Measurements from ENCODE around the gene GSG1L.

Gene GSG1L

GRCh38 chr16:27766236-27766925 lies 297.1 kb downstream of the GSG1L start:
- no peak for DNase-seq

GRCh38 chr16:27764869-27765675 lies 298.4 kb downstream of the GSG1L start:
- no peak for DNase-seq

GRCh38 chr16:27764427-27764826 lies 299.1 kb downstream of the GSG1L start:
- DNase-seq: no peak

GRCh38 chr16:27762441-27762840 lies 301.1 kb downstream of the GSG1L start:
- DNase-seq: no peak

GRCh38 chr16:27761816-27762215 lies 301.7 kb downstream of the GSG1L start:
- no peak for DNase-seq

- DNase-seq: no peak
Observed at GRCh38 chr16:27760789-27761176, 302.7 kb downstream of the GSG1L start.

- DNase-seq: no peak
Observed at GRCh38 chr16:27759967-27760788, 303.3 kb downstream of the GSG1L start.

GRCh38 chr16:27759301-27759871 lies 304.1 kb downstream of the GSG1L start:
- no peak for DNase-seq

GRCh38 chr16:27758544-27758943 lies 305.0 kb downstream of the GSG1L start:
- DNase-seq: no peak

GRCh38 chr16:27756206-27756970 lies 307.1 kb downstream of the GSG1L start:
- DNase-seq: no peak

- DNase-seq: no peak
Observed at GRCh38 chr16:27754788-27755690, 308.5 kb downstream of the GSG1L start.

- DNase-seq: no peak
Observed at GRCh38 chr16:27753563-27753962, 310.0 kb downstream of the GSG1L start.

GRCh38 chr16:27752241-27752640 lies 311.3 kb downstream of the GSG1L start:
- DNase-seq: no peak

- DNase-seq: no peak
Observed at GRCh38 chr16:27751676-27752075, 311.8 kb downstream of the GSG1L start.

GRCh38 chr16:27751233-27751632 lies 312.3 kb downstream of the GSG1L start:
- DNase-seq: no peak

GRCh38 chr16:27749946-27750345 lies 313.6 kb downstream of the GSG1L start:
- no peak for DNase-seq

GRCh38 chr16:27749547-27749875 lies 314.0 kb downstream of the GSG1L start:
- DNase-seq: no peak

- peak; percentile 42 for DNase-seq
Observed at GRCh38 chr16:27748868-27749546, 314.5 kb downstream of the GSG1L start.

- DNase-seq: no peak
Observed at GRCh38 chr16:27747946-27748345, 315.6 kb downstream of the GSG1L start.

GRCh38 chr16:27746076-27746855 lies 317.2 kb downstream of the GSG1L start:
- no peak for DNase-seq
